ENCODE measurements around the gene SMAD6. TPM values are rescaled to one million over a fixed set of nuclear protein-coding genes. Genes with fewer than 3 reads are reported as not detected.

The SMAD6 gene
- total and polyA plus RNA-seq, 9 of the 15 experiments (the other 6 are each of a cell fraction or from before 2014, with no cell fraction given): 0.10 to 15.5 (median 3.7) TPM

- TF ChIP-seq ZNF280A (IDR thresholded peaks at IDR 0.05; ENCODE audit: low read depth, partially characterized antibody): no peak
- peak in 1 of 2 experiments; percentile 60; a peak in 2 of 4 replicates for TF ChIP-seq TBL1XR1 (IDR thresholded peaks at IDR 0.05; ENCODE audit: low read length in 2 of 2)
- peak; percentile 44; the same call in 1 of the 2 replicates for TF ChIP-seq JUND (IDR thresholded peaks at IDR 0.05; ENCODE audit: borderline replicate concordance, low read depth, low read length)
- TF ChIP-seq JUND (tag; IDR thresholded peaks at IDR 0.05; ENCODE audit: borderline replicate concordance, low read depth, low read length): no peak; the same call in 2 of the 3 replicates
- TF ChIP-seq SFPQ (IDR thresholded peaks at IDR 0.05; ENCODE audit: low read depth, low read length): no peak
- no peak for TF ChIP-seq CREB1 (IDR thresholded peaks at IDR 0.05)
- 0 out of 2 replicates have a peak, but pooled peaks have one; percentile 19 for TF ChIP-seq CREB1 (CRISPR knock-in tag; IDR thresholded peaks at IDR 0.05)
- TF ChIP-seq MED1 (CRISPR knock-in tag; IDR thresholded peaks at IDR 0.05; ENCODE audit: borderline replicate concordance): no peak
- TF ChIP-seq SIRT6 (IDR thresholded peaks at IDR 0.05; ENCODE audit: low read depth, low read length): no peak
- TF ChIP-seq HDAC1 (IDR thresholded peaks at IDR 0.05): peak in 1 of 2 experiments; percentile 50; a peak in 2 of 4 replicates
- 0 out of 2 replicates have a peak, but pooled peaks have one; percentile 22 for TF ChIP-seq RUNX1 (IDR thresholded peaks at IDR 0.05; ENCODE audit: low read depth)
- no peak for TF ChIP-seq TBP (optimal IDR thresholded peaks at IDR 0.05; ENCODE audit: low read depth, low read length)
- TF ChIP-seq ZBTB33 (CRISPR knock-in tag; IDR thresholded peaks at IDR 0.05): peak; percentile 46
- no peak for TF ChIP-seq ZNF274 (IDR thresholded peaks at IDR 0.05; ENCODE audit: borderline replicate concordance, low read depth, low read length)
- no peak for TF ChIP-seq ZNF174 (CRISPR knock-in tag; IDR thresholded peaks at IDR 0.05)
- TF ChIP-seq TSHZ1 (CRISPR knock-in tag; IDR thresholded peaks at IDR 0.05): no peak
- no peak for TF ChIP-seq U2AF2 (optimal IDR thresholded peaks at IDR 0.05; ENCODE audit: low read depth, low read length)
Measured at GRCh38 chr15:66774001-66774814, 72.2 kb downstream of the SMAD6 start (continued).

Measured in K562 (cell line).